GM19397 (cell line): ENCODE measurements around the gene SDCCAG8.

Source experiments
- ATAC-seq: cut with Tn5 transposase; IDR thresholded peaks from one replicate; pipeline ENCODE4 v1.9.1; 2021; ENCODE audit warnings: mild to moderate bottlenecking, moderate library complexity; ENCODE audit not compliant: unreplicated experiment

Gene SDCCAG8

DNA sequence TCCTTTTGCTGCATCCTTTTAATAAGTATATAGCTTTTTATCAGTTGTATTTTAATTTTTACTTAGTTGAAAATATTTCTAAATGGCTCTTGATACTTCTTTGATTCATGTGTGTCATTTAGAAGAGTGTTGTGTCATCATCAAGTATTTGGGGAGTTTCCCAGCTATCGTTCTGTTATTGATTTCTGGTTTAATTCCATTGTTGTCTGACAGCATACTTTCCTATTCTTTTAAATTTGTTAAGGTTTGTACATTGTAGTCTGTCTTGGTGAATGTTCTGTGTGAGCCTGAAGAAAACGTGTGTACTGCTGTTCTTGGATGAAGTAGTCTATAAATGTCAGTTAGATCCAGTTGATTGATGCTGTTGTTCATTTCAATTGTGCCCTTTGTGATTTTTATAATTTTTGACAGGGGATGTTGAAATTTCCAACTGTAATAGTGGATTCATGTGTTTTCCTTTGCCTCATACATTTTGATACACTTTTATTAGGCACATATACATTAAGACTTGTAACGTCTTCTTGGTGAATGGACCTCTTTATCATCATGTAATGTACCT, 24.8 kb downstream of the SDCCAG8 start:
- no peak for ATAC-seq

DNA sequence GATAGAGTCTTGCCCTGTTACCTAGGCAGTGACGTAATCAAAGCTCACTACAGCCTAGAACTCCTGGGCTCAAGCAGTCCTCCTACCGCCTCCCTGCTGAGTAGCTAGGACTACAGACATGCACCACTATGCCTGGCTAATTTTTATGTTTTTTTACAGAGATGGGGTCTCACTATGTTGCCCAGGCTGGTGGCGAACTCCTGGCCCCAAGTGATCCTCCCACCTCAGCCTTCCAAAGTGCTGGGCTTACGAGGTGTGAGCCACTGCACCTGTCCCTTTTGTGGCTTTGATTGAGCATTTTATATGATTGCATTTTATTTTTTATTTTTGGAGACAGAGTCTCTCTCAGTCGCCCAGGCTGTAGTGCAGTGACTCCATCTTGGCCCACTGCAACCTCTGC, 25.8 kb downstream of the SDCCAG8 start:
- ATAC-seq: no peak

DNA sequence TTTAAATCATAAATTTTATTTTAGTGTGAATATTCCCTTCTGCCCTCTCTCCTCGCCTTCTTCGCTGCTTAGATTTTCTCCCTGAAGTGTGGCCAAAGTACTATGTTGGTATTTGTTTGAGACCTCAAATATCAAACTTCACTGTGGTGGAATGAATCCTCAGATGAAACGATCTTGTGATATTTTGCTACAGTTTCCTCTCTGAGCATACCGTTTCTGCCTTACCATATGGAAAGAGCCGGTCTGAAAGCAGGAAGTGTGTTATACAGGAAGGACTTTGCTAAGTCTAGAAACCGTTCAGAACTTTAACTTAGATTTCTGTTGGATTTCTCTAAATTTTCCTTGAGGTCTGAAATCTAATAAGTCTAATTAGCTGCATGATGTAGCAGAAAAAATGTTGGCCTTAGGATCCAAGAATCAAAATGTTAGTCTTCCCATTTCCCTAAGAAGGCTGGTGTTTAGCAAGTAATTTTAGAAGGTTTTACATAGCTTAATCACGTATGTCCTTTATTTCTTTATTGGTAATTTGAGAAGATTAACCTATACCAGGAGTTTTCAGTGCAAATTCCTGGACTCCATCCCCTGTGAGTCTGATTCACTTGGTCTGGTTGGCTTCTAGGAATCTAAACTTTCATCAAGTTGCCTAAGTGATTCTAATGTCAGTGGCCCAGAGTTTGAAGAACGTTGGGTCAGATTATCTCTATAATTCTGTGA, 30.7 kb downstream of the SDCCAG8 start:
- no peak for ATAC-seq

DNA sequence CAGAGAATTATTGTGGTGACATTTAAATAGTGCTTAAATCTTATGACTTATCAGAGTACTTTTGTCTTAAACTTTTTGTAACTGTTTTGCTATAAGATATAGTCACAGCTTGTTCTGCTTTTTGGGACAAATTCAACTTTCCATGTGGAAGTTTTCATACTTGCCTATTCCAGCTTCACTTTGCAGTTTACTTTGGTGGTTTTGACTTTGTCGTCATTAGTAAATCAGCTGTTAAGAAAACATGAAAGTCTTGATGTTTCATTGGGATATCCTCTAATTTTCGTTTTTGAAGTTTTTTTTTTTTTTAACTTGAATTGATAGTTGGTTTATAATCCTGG, 31.3 kb downstream of the SDCCAG8 start:
- no peak for ATAC-seq

DNA sequence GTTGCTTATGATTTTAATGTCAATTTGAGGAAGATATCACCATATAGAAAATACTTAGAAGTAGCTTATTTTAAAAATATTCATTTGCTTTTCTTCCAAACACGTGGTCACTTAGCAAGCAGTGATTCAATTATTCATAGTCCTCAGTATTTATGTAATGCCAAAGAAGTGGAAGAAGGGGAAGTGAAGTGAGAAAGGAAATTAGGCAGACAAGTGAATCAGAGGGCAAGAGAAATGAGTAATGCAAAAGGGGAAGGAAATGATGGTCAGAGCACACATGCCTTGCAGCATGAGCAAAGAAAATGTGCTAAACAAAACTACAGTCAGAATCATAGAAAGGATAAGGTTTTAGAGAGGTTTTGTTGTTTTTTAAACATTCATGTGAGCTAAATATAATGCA, 31.8 kb downstream of the SDCCAG8 start:
- ATAC-seq: peak; percentile 92

DNA sequence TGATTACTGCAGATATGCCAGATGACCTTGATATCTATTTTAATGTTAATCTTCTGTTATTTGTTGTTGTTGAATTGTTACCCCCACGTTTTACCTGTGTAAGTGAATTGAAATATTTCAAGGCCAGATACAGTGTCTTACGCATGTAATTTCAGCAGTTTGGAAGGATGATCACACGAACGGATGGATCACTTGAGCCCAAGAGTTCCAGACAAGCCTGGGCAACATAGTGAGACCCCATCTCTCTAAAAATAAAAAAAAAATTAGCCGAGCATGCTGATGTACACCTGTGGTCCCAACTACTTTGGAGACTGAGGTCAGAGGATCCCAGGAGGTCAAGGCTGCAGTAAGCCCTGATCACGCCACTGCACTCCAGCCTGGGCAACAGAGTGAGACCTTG, 32.2 kb downstream of the SDCCAG8 start:
- no peak for ATAC-seq

DNA sequence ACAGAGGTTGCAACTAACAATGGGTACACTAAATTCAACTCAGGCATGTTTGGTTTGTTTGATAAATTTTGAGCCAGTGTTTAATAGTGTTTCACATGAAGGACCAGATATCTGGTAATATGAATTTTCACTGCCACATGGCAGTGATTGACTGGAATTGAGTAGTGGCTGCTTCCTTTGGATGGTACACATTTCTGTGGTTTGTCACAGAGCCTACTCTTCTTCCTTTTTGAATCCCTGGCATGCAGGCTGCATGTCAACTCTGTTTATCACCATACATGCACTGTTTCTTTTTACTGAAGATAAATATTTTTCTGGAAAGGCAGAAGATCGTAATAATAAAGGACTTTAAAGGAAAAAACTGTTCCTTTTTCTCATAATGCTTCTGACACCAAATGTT, 35.5 kb downstream of the SDCCAG8 start:
- ATAC-seq: no peak

DNA sequence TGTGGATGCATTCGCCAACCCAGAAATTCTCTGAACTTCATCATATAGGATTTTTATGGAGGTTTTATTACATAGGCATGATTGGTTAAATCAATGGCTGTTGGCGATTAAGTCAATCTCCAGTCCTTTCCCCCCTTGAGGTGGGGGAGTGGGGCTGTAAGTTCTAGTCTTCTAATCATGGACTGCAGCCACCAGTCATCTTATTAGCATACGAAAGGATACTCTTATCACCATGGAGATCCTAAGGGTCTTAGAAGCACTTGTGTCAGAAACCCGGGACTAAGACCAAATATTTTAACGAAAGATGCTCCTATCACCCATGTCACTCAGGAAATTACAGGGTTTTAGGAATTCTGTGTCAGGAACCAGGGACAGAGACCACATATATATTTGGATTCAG, 36.3 kb downstream of the SDCCAG8 start:
- no peak for ATAC-seq

DNA sequence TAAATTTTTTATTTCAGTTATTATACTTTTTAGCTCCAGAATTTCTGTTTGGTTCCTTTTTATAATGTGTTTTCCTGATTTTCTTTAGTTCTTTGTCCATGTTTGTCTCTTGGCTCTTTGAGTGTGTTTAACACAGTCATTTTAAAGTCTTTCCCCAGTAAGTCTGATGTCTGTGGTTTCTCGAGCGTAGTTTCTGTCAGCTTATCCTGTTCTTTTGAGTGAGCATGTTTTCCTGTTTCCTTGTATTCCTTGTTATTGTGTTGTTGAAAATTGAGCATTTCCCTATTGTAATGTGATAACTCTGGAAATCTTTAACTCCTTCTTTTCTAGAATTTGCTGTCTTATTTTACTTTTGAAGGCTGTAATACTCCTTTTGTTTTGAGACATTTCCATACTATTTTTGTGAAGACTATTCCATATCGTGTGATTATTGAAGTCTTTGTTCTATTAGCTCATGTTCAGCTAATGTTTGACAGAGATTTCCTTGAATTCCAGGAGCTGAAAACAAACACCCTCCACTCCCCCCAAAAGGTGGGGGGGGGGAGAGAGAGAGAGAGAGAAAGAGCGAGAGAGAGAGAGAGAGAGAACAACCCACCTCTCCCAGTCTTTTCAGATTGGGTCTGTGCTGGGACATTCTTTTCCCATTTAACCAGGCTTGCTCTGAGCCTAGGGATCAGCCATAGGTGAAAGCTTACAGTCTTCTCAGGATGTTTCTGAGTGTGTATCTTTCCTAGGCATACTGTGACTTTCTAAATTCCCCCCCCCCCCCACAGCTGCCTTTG, 38.3 kb downstream of the SDCCAG8 start:
- ATAC-seq: no peak

DNA sequence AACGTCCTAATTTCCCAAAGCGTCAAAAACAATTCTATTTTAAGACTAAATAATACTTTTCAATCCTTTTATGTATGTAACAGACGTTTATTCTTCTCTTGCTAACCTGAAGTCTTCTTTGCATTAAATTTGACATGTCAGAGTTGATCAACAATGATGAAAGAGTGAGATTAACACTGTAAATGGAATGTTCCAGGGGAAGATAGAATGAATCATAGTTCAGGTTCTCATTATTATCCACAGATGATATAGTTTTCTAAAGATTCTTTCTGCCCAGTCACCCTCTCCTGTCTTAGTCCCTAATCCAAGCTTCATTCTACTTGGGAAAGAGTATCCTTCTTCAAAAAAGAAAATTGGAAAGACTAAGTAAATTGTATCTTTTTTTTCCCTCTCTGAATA, 38.9 kb downstream of the SDCCAG8 start:
- ATAC-seq: no peak

DNA sequence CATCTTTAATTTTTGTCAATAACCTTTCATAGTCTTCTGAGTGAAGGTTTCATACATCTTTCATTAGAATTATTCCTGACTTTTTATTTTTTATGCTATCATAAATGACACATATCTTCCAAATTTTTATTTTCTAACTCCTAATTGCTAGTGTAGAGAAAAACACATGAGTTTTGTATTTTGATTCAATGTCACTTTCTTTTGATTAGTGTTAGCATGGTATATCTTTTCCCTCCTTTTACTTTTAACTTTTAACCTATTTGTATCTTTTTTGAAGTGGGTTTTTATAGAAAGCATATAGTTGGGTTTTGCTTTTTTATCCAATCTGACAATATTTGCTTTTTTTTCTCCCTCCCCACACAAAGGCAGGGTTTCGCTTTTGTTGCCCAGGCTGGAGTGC, 43.2 kb downstream of the SDCCAG8 start:
- ATAC-seq: no peak

DNA sequence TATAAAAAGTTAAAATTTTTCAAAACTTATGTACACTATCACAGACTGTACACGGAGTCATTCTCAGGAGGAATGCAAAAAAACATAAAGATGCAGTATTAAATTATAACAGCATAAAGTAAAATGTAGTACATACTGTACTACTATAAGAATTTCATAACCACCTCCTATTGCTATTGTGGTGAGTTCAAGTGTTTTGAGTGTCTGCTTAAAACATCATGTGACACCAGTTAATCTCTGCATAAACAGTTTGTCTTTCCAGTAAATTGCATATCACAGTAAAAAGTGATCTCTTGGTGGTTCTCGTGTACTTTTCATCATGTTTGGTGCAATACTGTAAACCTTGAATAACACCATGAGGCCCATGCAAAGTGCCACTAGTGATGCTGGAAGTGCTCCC, 45.2 kb downstream of the SDCCAG8 start:
- no peak for ATAC-seq

DNA sequence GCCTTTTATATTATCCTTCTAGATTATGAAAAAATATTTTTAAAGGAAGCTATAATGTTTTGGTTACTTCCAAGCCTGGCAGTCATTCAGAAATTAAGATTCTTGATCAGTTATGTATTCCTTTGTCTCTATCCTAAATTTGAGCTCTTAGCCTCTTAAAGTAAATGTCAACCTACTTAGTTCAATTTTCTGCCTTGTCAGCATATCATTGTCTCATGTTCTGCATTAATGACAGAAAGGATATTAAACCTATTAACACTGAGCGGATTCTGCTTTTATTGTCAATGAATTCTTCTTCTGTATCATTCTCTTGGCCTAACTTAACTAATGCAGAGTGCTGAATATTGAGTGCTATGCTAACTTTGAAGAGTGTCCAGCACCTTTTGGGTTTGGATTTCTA, 56.0 kb downstream of the SDCCAG8 start:
- no peak for ATAC-seq

DNA sequence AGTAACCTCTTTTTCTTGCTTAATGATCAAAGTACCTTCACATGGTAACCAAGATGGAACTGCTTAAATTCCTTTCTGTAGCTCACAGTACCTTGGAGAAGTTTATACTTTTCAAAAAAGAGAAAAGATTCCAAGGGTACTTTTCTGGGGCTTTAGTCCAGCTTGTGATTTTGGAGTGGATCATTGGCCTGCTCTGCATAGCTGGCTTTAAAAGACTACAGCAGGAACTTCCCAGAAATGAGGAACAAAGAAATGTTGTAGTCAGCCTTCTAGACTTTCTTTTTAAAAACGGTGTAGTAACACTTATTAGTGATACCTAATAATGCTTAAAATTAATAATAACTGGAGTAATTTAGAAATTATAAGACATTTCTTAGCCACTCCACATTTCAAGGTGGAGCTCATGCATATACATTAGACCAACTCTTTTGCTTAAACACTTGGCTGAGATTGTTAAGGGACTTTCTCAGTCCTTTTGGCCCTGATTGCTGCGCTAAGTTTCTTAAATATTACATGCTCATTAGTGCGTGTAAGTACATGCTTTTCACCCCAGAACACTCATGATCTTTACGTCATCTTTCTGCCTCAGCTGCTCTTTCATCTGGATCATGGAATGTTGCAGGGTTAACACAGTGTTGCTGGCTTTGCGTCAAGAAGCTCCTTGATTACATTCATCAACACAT, 57.3 kb downstream of the SDCCAG8 start:
- ATAC-seq: peak; percentile 33

DNA sequence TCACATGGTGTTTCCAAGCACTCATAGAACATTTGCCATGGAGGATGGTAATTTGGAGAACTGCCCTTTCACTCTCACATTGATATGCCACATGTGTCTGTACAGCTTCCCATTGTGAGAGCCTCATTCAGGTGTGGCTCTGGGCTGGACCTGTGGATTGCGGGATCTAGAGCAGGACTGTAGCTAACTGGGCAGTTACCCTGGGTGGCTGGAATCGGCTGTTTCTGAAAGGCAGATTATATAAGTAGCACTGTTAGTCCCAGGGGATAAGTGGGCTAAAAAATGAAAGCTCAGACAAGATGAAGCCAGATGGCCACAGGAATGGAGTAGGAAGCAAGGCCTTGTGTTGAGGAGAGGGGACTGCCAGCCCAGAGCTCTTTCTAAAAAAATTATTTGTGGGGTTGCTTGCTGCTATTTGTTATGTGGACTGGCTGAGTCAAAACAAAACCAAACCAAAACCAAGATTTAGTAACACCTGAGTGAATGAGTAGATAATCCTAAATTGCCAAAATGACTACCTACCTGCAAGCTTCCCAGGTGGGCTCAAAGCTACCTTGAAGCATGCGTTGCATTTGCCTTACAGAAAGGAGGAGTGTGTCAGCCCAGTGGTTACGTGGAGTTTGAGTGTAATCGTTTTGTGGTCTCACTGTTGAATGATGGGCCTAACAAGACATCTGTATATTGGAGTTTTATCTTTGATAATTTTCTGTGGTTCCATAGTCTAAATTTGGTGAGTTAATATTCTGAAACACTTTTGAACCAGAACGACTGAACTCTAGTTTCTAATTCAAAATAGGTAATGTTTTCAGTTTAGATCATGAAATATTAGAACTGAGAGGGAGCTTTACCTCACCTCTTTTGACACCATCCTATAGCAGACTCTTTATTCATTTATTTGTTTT, 58.0 kb downstream of the SDCCAG8 start:
- peak; percentile 74 for ATAC-seq

DNA sequence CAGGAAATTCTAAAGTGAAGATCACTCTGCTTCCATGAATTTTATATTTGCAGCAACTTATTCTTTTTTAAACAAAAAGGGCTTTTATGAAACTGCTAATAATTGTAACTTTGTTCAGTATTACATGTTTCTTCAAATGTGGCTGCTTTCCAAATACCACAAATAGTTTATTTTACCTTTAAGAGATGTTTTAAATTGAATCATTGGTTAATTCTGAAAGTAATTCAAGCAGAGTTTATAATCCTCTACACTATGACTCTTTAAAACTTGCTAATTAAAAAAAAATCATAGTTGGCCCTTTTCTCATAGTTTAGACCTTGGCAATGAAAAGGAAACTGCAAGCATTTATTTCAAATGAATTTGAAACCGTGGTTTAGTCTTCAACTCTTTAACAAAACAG, 59.6 kb downstream of the SDCCAG8 start:
- ATAC-seq: no peak

DNA sequence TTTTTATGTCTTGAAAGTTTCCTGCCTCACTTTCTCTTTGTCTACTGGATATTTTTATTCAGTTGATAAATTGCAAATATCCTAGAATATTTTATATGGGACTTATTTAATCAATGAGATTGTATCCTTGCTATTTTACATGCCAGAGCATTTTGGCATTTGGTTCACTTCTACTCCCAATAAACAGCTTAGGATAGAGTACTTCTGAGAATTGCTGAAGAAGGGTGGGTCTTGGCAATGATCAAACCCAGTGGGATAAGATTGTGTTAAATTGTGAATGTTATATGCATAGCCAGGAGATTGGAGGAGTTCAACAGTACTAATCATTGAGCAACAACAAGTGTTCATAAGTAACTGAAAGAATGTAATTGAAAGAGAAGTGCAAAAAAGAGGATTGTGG, 60.1 kb downstream of the SDCCAG8 start:
- no peak for ATAC-seq

DNA sequence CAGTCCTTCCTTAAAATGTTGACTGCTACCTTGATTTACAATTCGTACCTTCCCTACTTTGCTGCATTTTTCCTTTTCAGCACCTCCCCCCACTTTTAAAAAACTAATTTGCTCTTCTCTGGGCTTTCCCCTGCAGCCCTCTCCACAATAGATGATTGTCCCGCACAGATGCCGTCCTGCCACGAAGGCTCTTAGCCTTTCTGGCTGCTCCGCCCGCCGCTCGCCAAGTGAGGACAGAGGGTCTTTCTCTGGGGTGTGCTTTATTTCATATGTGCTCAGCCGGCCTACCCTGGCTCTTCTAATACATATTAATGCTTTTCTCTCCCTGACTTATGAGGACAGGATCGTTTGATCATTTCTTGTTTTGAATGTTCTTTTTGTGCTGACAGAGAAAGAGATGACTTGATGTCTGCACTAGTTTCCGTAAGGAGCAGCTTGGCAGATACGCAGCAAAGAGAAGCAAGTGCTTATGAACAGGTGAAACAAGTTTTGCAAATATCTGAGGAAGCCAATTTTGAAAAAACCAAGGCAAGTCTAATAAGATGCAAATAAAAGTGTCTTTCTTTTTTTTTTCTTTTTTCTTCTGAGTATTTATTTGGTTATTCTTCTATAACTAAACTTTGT, 60.6 kb downstream of the SDCCAG8 start:
- no peak for ATAC-seq

DNA sequence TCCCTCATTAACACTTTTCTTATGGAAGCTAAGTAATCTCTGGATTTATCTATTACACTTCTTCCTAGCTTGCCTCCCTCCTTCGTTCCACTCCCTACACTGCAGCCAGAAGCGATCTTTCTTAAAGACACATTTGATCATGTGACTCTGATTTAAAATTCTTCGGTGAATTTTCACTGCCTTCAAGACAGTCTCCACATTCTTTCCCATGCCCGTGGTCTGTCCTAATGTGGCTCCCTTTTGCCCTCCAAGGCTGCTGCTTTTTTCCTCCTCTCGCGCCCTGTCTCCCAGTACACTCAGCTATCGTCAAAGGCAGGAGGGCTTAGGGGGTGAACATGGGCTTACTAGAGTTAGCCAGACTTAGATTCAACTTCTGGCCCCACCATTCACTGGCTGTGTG, 64.4 kb downstream of the SDCCAG8 start:
- ATAC-seq: no peak

DNA sequence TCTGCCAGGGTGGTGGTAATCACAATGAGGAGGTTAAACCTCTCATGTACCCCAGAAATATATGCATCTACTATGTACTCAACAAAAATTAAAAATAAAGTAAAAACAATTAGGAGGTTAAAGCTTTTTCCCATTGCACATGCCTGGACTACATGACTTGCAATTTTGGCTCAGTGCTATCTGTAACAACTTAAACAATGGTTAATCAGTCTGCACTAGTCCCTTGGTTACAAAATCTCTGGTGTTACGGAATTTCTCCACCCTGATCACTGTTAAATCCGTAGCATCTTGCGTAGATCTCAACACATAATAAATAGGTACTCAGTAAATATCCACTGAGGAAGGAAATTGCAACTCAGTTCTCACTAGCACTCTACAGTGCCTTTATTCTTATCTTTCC, 66.5 kb downstream of the SDCCAG8 start:
- ATAC-seq: no peak
